Transverse colon (tissue), 4 donors: ENCODE measurements around the gene STOX2.

Source experiments
- CTCF ChIP-seq, 5 experiments: fragments of 200-600 bp in 3 of 5; fragments of 450-650 bp in 2 of 5; sonication (generic) in 3 of 5; IDR thresholded peaks; 1 replicate in 2 of 5; 2 replicates in 3 of 5; pipeline ENCODE4 v1.5.1; 2016 to 2017; ENCODE audit warnings: antibody characterized with exemption in 5 of 5, inconsistent platforms in 3 of 5, mild to moderate bottlenecking in 2 of 5, moderate library complexity in 1 of 5
- EP300 ChIP-seq: sonication (generic); formaldehyde crosslinking; IDR thresholded peaks from one replicate; pipeline ENCODE4 v1.6.1; 2017; ENCODE audit warnings: antibody characterized with exemption, low read depth
- POLR2A ChIP-seq: fragments of 450-650 bp; IDR thresholded peaks from one replicate; pipeline ENCODE4 v1.6.1; 2016; ENCODE audit warnings: antibody characterized with exemption, mild to moderate bottlenecking, moderate library complexity
- POLR2AphosphoS5 ChIP-seq, 3 donors: sonication (generic); formaldehyde crosslinking; IDR thresholded peaks; one replicate each; pipeline ENCODE4 v1.6.1; 2016; ENCODE audit warnings: antibody characterized with exemption in 3 of 3

GRCh38 chr4:184016759-184017668 is 111.9 kb downstream of the STOX2 start:
- TF ChIP-seq POLR2AphosphoS5 (IDR thresholded peaks at IDR 0.05) (peak in 1 of 3 donors; percentile 13), CTCF (IDR thresholded peaks at IDR 0.05) (no peak), POLR2A (no peak), EP300 (no peak)
